SH-SY5Y (cell line): ENCODE measurements around the gene TST.

Experiments used
- GATA2 ChIP-seq: IDR thresholded peaks from 2 replicates; pipeline ENCODE4 v1.6.1; 2011; ENCODE audit warnings: mild to moderate bottlenecking, low read depth, low read length
- GATA3 ChIP-seq: IDR thresholded peaks from 2 replicates; pipeline ENCODE4 v1.6.1; 2011; ENCODE audit warnings: low read depth, mild to moderate bottlenecking, low read length, moderate library complexity

DNA sequence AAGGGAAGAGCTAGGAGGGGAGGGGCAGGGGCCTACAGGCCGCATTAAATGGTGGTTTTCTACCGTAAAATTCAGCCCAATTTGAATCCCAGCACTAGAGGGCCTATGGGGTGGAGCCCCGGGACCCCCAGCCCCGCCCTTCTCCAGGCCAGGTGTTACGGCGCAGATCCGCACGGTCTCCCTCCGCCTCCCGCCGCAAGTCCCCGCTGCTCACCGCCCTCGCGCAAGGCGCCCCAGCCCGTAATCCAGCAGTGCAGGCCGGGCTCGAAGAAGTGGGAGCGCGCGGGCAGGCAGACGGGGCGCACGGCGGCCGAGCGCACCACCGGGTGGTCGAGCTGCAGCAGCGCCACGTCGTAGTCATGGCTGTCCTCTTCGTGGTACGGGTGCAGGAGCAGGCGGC lies 49.6 kb upstream of the TST start:
- TF ChIP-seq GATA3 (no peak), GATA2 (no peak)
